Gastrocnemius medialis (tissue), 4 donors: ENCODE data around the gene ATOH7.

Experiments used
- POLR2A ChIP-seq, 2 donors: fragments of 450-650 bp; IDR thresholded peaks; one replicate each; pipeline ENCODE4 v1.6.1; 2017; ENCODE audit warnings: antibody characterized with exemption in 2 of 2, mild to moderate bottlenecking in 2 of 2, moderate library complexity in 2 of 2
- TF ChIP-seq, protein P1 (sequence below), 5 experiments: fragments of 450-650 bp in 3 of 5; fragments of 200-600 bp in 2 of 5; sonication (generic) in 2 of 5; IDR thresholded peaks in 4 of 5; conservative IDR thresholded peaks in 1 of 5; 1 replicate in 4 of 5; 2 replicates in 1 of 5; pipeline ENCODE4 v1.5.1; 2016 to 2019; ENCODE audit warnings: antibody characterized with exemption in 5 of 5, mild to moderate bottlenecking in 3 of 5, moderate library complexity in 3 of 5

DNA sequence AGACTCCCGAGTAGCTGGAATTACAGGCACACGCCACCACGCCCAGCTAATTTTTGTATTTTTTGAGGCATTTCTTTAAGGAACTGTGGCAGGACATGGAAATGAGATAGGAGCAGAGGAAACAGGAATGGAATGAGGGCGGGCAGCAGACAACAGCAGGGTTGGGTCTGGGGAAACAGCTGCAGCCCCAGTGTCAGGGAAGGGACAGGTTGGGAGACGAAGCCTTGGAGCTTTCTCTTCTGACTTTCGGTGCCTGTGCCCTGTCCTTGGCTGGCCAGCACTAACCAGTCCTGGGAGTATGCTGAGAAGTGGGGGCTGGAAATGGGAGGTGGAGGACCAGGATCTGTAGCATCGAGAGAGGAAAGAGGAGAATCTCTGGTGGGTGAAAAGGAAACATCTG is 47.4 kb downstream of the ATOH7 start:
- TF ChIP-seq, protein P1, sequence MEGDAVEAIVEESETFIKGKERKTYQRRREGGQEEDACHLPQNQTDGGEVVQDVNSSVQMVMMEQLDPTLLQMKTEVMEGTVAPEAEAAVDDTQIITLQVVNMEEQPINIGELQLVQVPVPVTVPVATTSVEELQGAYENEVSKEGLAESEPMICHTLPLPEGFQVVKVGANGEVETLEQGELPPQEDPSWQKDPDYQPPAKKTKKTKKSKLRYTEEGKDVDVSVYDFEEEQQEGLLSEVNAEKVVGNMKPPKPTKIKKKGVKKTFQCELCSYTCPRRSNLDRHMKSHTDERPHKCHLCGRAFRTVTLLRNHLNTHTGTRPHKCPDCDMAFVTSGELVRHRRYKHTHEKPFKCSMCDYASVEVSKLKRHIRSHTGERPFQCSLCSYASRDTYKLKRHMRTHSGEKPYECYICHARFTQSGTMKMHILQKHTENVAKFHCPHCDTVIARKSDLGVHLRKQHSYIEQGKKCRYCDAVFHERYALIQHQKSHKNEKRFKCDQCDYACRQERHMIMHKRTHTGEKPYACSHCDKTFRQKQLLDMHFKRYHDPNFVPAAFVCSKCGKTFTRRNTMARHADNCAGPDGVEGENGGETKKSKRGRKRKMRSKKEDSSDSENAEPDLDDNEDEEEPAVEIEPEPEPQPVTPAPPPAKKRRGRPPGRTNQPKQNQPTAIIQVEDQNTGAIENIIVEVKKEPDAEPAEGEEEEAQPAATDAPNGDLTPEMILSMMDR (IDR thresholded peaks at IDR 0.05 in 4 of 5, conservative IDR thresholded peaks at IDR 0.05 in 1 of 5) = no peak
- TF ChIP-seq POLR2A (IDR thresholded peaks at IDR 0.05) = no peak
